Psoas muscle (tissue), 8 donors: ENCODE data around the gene FLVCR2. TPM values are rescaled to one million over a fixed set of nuclear protein-coding genes. Genes with fewer than 3 reads are reported as not detected.
"Not testable (repeated sequence)": the region's sequence is repeated elsewhere in the genome, so short reads cannot be mapped to it uniquely, and the experiment has no call there.

Experiments
- ATAC-seq, 4 donors: fragments of 200-7000 bp; cut with Tn5 transposase; one replicate each; pipeline ENCODE4 v1.9.1; 2020; ENCODE audit warnings: moderate library complexity in 3 of 4, mild to moderate bottlenecking in 2 of 4
- DNase-seq, 2 donors: peaks; one replicate each; pipeline ENCODE4 v3.0.0-alpha.2; 2020
- H3K27ac ChIP-seq: fragments of 200-600 bp; one replicate; pipeline ENCODE4 v1.8.0; 2022
- H3K27me3 ChIP-seq, 3 donors: fragments of 200-600 bp in 1 of 3; one replicate each; pipeline versions ENCODE4 v1.6.1 to v1.8.0; 2013 to 2022; ENCODE audit warnings: low read length in 2 of 3, mild to moderate bottlenecking in 2 of 3, moderate library complexity in 1 of 3; ENCODE audit not compliant: insufficient read depth in 3 of 3
- H3K36me3 ChIP-seq, 2 donors: fragments of 200-600 bp in 1 of 2; one replicate each; pipeline versions ENCODE4 v1.6.1 to v1.8.0; 2013 to 2022; ENCODE audit warnings: low read depth in 1 of 2, mild to moderate bottlenecking in 1 of 2, moderate library complexity in 1 of 2; ENCODE audit not compliant: insufficient read depth in 1 of 2
- H3K4me1 ChIP-seq: fragments of 200-600 bp; one replicate; pipeline ENCODE4 v1.8.0; 2022
- H3K4me3 ChIP-seq: fragments of 200-600 bp; one replicate; pipeline ENCODE4 v1.8.0; 2022; ENCODE audit warnings: mild to moderate bottlenecking
- H3K9me3 ChIP-seq: fragments of 200-600 bp; one replicate; pipeline ENCODE4 v1.8.0; 2022
- CTCF ChIP-seq: fragments of 200-600 bp; IDR thresholded peaks from one replicate; pipeline ENCODE4 v1.8.0; 2022; ENCODE audit warnings: antibody characterized with exemption
- WGBS, 3 donors: extraction: QIAGEN DNeasy Blood & Tissue Kit; methylation state at CpG; one replicate each; pipeline versions ENCODE4 v1.1.6 to v1.1.7; 2013; 5-methylcytosine and 5-hydroxymethylcytosine counted together
- intact Hi-C, 2 donors: fragments of 100-400 bp; cut with DNase I; formaldehyde crosslinking; loops; one replicate each; pipeline versions ENCODE4 v1.11.0 to v1.14.2; 2022
- polyA plus RNA-seq, 3 donors: library from polyadenylated mRNA; stranded (reverse); fragments of 200-250 nt; gene quantifications; one replicate each; pipeline ENCODE4 v1.2.3, GENCODE V29; 2013
- total RNA-seq, 4 donors: library from RNA; stranded (reverse); fragmentation: NEBNext Ultra II Directional in 2 of 4; extraction: Animal tissue kit (Norgen Biotek cat#: 25700) in 2 of 4; gene quantifications; one replicate each; pipeline versions ENCODE4 v1.2.1 to v1.2.4, GENCODE V29; 2021 to 2023
- donor health status: healthy with polysubstance abuse.
- donor health status: DM: no; HTN: no; CAD: no; lungs with moderate emphysema.
- donor health status: Bipolar disorder and iron deficiency.
- donor health status: healthy.
- donor health status: DM: yes; HTN: yes; CAD: no.
- donor health status: DM: no; HTN: no; CAD: no.
- donor health status: DM: no; HTN: no; CAD: no.
- donor health status: DM: yes; HTN: yes; CAD: no.

Gene FLVCR2
- total and polyA plus RNA-seq, 7 donors: 0.71 to 9.8 (median 5.3) TPM

- Histone ChIP-seq H3K4me3 (no peak overlapping the region), H3K4me1 (peaks cover 10% of the 10 kb centered on the region), H3K27me3 (no peaks in the 10 kb centered on the region), H3K36me3 (no peaks in the 10 kb centered on the region), H3K27ac (no peak overlapping the region), H3K9me3 (no peaks in the 10 kb centered on the region)
- no peak for TF ChIP-seq CTCF
- DNase-seq (no peak), ATAC-seq (peak in 3 of 4 donors; percentile 17 to 39 (median 27))
- WGBS, 3 donors: 79 to 91% (median 84%) methylated on average over 3 of the region's 3 CpGs
- intact Hi-C loops: no loop called here
These were observed 16.8 kb downstream of the FLVCR2 start for GRCh38 chr14:75595226-75595625.

DNA sequence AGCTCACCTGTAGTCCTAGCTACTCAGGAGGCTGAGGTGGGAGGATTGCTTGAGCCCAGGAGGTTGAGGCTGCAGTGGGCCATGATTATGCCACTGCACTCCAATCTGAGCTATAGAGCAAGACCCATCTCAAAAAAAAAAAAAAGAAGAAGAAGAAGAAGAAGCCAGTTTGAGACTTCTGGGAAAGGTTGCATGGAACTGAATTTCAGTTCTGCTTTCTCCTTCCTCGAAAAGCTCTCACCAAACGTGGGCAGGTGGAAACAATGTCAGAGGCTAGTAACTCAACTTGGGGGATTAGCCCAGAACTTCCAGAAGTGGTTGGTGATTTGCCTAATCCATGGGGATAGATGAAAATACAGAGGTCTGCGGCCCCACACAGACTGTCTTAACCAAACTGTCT is 18.7 kb downstream of the FLVCR2 start:
- intact Hi-C loops: no loop called here
- TF ChIP-seq CTCF: no peak
- Histone ChIP-seq H3K27ac (no peak overlapping the region), H3K4me3 (no peak overlapping the region), H3K27me3 (no peaks in the 10 kb centered on the region), H3K36me3 (no peaks in the 10 kb centered on the region), H3K4me1 (peaks cover 4% of the 10 kb centered on the region), H3K9me3 (no peaks in the 10 kb centered on the region)
- DNase-seq: no peak
- no peak for ATAC-seq
- 78 to 86% (median 82%) methylated on average over 3 of the region's 3 CpGs for WGBS, 3 donors

DNA sequence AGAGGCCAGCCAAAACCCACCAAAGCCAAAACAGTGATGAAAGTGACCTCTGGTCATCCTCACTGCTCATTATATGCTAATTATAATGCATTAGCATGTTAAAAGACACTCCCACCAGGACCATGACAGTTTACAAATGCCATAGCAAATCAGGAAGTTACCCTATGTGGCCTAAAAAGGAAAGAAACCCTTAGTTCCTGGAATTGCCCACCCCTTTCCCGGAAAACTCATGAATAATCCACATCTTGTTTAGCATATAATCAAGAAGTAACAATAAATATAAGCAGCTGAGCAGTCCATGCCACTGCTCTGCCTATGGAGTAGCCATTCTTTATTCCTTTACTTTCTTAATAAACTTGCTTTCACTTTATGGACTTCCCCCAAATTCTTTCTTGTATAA is 21.7 kb downstream of the FLVCR2 start:
- not testable (repeated sequence) for H3K9me3 ChIP-seq
- 82 to 93% (median 89%) methylated on average over 1 of the region's 1 CpG for WGBS, 3 donors

GRCh38 chr14:75601061-75601460 is 22.6 kb downstream of the FLVCR2 start:
- H3K4me1 ChIP-seq, H3K9me3 ChIP-seq, H3K27ac ChIP-seq, H3K36me3 ChIP-seq, ATAC-seq, H3K4me3 ChIP-seq, H3K27me3 ChIP-seq, DNase-seq, intact Hi-C loops: not testable (repeated sequence)
- 85 to 90% (median 88%) methylated on average over 6 of the region's 6 CpGs for WGBS, 3 donors

More for the DNA sequence above, 21.7 kb downstream of the FLVCR2 start:
- H3K27ac ChIP-seq, DNase-seq, H3K4me3 ChIP-seq, intact Hi-C loops, ATAC-seq, H3K36me3 ChIP-seq, H3K27me3 ChIP-seq, H3K4me1 ChIP-seq: not testable (repeated sequence)

DNA sequence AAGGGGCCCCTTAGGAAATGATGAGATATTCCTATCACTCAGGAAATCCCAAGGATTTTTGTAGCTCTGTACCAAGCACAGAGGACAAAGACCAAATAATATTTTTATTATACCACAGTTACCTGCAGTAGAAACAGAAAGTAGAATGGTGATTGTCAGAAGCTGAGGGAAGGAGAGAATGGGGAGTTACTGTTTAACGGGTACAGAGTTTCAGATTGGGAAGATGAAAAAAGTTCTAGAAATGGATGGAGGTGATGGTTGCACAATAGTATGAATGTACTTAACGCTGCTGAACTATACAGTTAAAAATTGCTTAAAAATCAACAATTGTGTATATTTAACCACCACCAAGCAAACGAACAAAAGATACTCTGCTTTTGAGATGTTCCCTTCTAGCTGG is 24.1 kb downstream of the FLVCR2 start:
- H3K4me3 ChIP-seq: no peak overlapping the region
- no peak overlapping the region for H3K27ac ChIP-seq
- 86 to 92% (median 87%) methylated on average over 3 of the region's 3 CpGs for WGBS, 3 donors
- intact Hi-C loops: no loop called here
- no peak for TF ChIP-seq CTCF
- no peaks in the 10 kb centered on the region for H3K27me3 ChIP-seq
- H3K4me1 ChIP-seq: no peaks in the 10 kb centered on the region
- no peaks in the 10 kb centered on the region for H3K36me3 ChIP-seq
- DNase-seq (no peak), ATAC-seq (no peak)
- no peaks in the 10 kb centered on the region for H3K9me3 ChIP-seq
